ENCODE results near the gene BAZ2B. TPM values are rescaled to one million over a fixed set of nuclear protein-coding genes. Genes with fewer than 3 reads are reported as not detected.

The BAZ2B gene
- total and polyA plus RNA-seq, 2 experiments from 2014 or later: 51.7 to 62.9 TPM

GRCh38 chr2:159573294-159573693 lies 43.1 kb downstream of the BAZ2B start:
- H3K27me3 ChIP-seq (ENCODE audit: insufficient read depth): no peaks in the 10 kb centered on the region
- TF ChIP-seq POLR2AphosphoS5 (IDR thresholded peaks at IDR 0.05; ENCODE audit: low read depth) (no peak), JUNB (IDR thresholded peaks at IDR 0.05; ENCODE audit: unreplicated experiment) (no peak)
- H3K27ac ChIP-seq (ENCODE audit: low read depth): no peak overlapping the region
- H3K4me3 ChIP-seq: no peak overlapping the region
- no peaks in the 10 kb centered on the region for H4K20me1 ChIP-seq (replicated peaks; ENCODE audit: insufficient read depth)
- peaks cover 98% of the 10 kb centered on the region for H3K79me2 ChIP-seq (replicated peaks; ENCODE audit: insufficient read depth)
- Mint-ChIP-seq H3K27me3 (ENCODE audit: insufficient read depth, low read depth, poor library complexity) (no peaks in the 10 kb centered on the region), H3K9me3 (peaks cover 16% of the 10 kb centered on the region), H3K36me3 (ENCODE audit: low read depth) (peaks cover 33% of the 10 kb centered on the region), H3K4me1 (peaks cover 9% of the 10 kb centered on the region), H3K27ac (no peak overlapping the region), H3K4me3 (no peak overlapping the region)
- H3K36me3 ChIP-seq (ENCODE audit: insufficient read depth): no peaks in the 10 kb centered on the region
- H3K9me2 ChIP-seq (ENCODE audit: insufficient read depth): no peaks in the 10 kb centered on the region
- no peak overlapping the region for H2AFZ ChIP-seq
- ATAC-seq: no peak
- H3K4me2 ChIP-seq: no peak overlapping the region
- DNase-seq (ENCODE audit: low spot score): no peak
- H3F3A ChIP-seq (replicated peaks; ENCODE audit: low read depth): no peaks in the 10 kb centered on the region
- H3K4me1 ChIP-seq (ENCODE audit: insufficient read depth): peaks cover 23% of the 10 kb centered on the region

GRCh38 chr2:159572459-159572858 lies 43.9 kb downstream of the BAZ2B start:
- peaks cover 97% of the 10 kb centered on the region for H3K79me2 ChIP-seq (replicated peaks; ENCODE audit: insufficient read depth)
- no peak for DNase-seq (ENCODE audit: low spot score)
- H3K9me2 ChIP-seq (ENCODE audit: insufficient read depth): no peaks in the 10 kb centered on the region
- no peak for ATAC-seq
- no peak overlapping the region for H3K4me2 ChIP-seq
- no peak for TF ChIP-seq ZNF462 (CRISPR knock-in tag; IDR thresholded peaks at IDR 0.05)
- TF ChIP-seq CREB1 (CRISPR knock-in tag; IDR thresholded peaks at IDR 0.05; ENCODE audit: low read depth): no peak
- TF ChIP-seq, protein P1, sequence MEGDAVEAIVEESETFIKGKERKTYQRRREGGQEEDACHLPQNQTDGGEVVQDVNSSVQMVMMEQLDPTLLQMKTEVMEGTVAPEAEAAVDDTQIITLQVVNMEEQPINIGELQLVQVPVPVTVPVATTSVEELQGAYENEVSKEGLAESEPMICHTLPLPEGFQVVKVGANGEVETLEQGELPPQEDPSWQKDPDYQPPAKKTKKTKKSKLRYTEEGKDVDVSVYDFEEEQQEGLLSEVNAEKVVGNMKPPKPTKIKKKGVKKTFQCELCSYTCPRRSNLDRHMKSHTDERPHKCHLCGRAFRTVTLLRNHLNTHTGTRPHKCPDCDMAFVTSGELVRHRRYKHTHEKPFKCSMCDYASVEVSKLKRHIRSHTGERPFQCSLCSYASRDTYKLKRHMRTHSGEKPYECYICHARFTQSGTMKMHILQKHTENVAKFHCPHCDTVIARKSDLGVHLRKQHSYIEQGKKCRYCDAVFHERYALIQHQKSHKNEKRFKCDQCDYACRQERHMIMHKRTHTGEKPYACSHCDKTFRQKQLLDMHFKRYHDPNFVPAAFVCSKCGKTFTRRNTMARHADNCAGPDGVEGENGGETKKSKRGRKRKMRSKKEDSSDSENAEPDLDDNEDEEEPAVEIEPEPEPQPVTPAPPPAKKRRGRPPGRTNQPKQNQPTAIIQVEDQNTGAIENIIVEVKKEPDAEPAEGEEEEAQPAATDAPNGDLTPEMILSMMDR (conservative IDR thresholded peaks at IDR 0.05; ENCODE audit: low read depth in 2 of 2): no peak
- TF ChIP-seq ZNF114 (CRISPR knock-in tag; IDR thresholded peaks at IDR 0.05): no peak
- TF ChIP-seq STAT1 (IDR thresholded peaks at IDR 0.05; ENCODE audit: unreplicated experiment): no peak
- TF ChIP-seq JUNB (IDR thresholded peaks at IDR 0.05; ENCODE audit: unreplicated experiment): no peak
- no peak for TF ChIP-seq NANOG (IDR thresholded peaks at IDR 0.05; ENCODE audit: borderline replicate concordance)
- no peak for TF ChIP-seq EZH2 (IDR thresholded peaks at IDR 0.05; ENCODE audit: low read depth, unreplicated experiment)
- no peaks in the 10 kb centered on the region for H4K20me1 ChIP-seq (replicated peaks; ENCODE audit: insufficient read depth)
- no peaks in the 10 kb centered on the region for H3F3A ChIP-seq (replicated peaks; ENCODE audit: low read depth)
- no peak overlapping the region for H2AFZ ChIP-seq
- peaks cover 16% of the 10 kb centered on the region for H3K9me3 Mint-ChIP-seq
- H3K27ac Mint-ChIP-seq: no peak overlapping the region
- peaks cover 18% of the 10 kb centered on the region for H3K4me1 ChIP-seq (ENCODE audit: insufficient read depth)
- H3K27ac ChIP-seq (ENCODE audit: low read depth): no peak overlapping the region
- no peaks in the 10 kb centered on the region for H3K27me3 ChIP-seq (ENCODE audit: insufficient read depth)
- peaks cover 33% of the 10 kb centered on the region for H3K36me3 Mint-ChIP-seq (ENCODE audit: low read depth)
- peaks cover 9% of the 10 kb centered on the region for H3K4me1 Mint-ChIP-seq
- no peak overlapping the region for H3K4me3 Mint-ChIP-seq
- no peaks in the 10 kb centered on the region for H3K36me3 ChIP-seq (ENCODE audit: insufficient read depth)
- no peak overlapping the region for H3K4me3 ChIP-seq
- H3K27me3 Mint-ChIP-seq (ENCODE audit: insufficient read depth, low read depth, poor library complexity): no peaks in the 10 kb centered on the region

All from GM23338 (cell line).